HUDEP-2 (cell line): ENCODE results near the gene KLK4.

Experiments used
- DNase-seq, 76 experiments: peaks; one replicate each; lab custom pipeline; 2025; ENCODE audit not compliant: unreplicated experiment in 76 of 76; lab: John Stamatoyannopoulos, UW

The KLK4 gene

GRCh38 chr19:50889638-50890037, 21.6 kb downstream of the KLK4 start:
- no peak for DNase-seq

GRCh38 chr19:50882188-50882587, 29.0 kb downstream of the KLK4 start:
- DNase-seq, result no peak

GRCh38 chr19:50880241-50880640, 31.0 kb downstream of the KLK4 start:
- DNase-seq, result no peak

GRCh38 chr19:50878851-50879250, 32.3 kb downstream of the KLK4 start:
- DNase-seq, result peak in 14 of 76 experiments; percentile 9 to 67 (median 24)

GRCh38 chr19:50877338-50877737, 33.9 kb downstream of the KLK4 start:
- DNase-seq, result no peak

- no peak for DNase-seq
These were observed 34.7 kb downstream of the KLK4 start for GRCh38 chr19:50876456-50876855.

GRCh38 chr19:50875795-50876422, 35.3 kb downstream of the KLK4 start:
- DNase-seq, result no peak

- DNase-seq, result no peak
These were observed 37.0 kb downstream of the KLK4 start for GRCh38 chr19:50874211-50874610.

- no peak for DNase-seq
These were observed 38.1 kb downstream of the KLK4 start, which contains the start of gene KLK2 for GRCh38 chr19:50873056-50873455. Gene KLK2 (plus strand): TSS chr19:50873439. CDS start chr19:50873474, 35 bp downstream.

GRCh38 chr19:50870417-50871089, 40.6 kb downstream of the KLK4 start:
- DNase-seq, result peak in 36 of 76 experiments; percentile 7 to 77 (median 32)

GRCh38 chr19:50869479-50869878, 41.7 kb downstream of the KLK4 start:
- DNase-seq, result no peak

- no peak for DNase-seq
These were observed 49.5 kb downstream of the KLK4 start for GRCh38 chr19:50861496-50862286.

- DNase-seq, result no peak
These were observed 50.2 kb downstream of the KLK4 start for GRCh38 chr19:50861010-50861409.

GRCh38 chr19:50859849-50860248, 51.3 kb downstream of the KLK4 start:
- no peak for DNase-seq

GRCh38 chr19:50858886-50859285, 52.3 kb downstream of the KLK4 start:
- no peak for DNase-seq

GRCh38 chr19:50857366-50857765, 53.8 kb downstream of the KLK4 start:
- DNase-seq, result no peak
